ENCODE measurements around the gene GLCCI1.

GRCh38 chr7:8064828-8065227, 96.2 kb downstream of the GLCCI1 start:
- no peak for TF ChIP-seq ESRRG (CRISPR knock-in tag; IDR thresholded peaks at IDR 0.05)
- TF ChIP-seq ZFP30 (CRISPR knock-in tag; IDR thresholded peaks at IDR 0.05) = no peak
- no peak for TF ChIP-seq RARB (CRISPR knock-in tag; IDR thresholded peaks at IDR 0.05)
- TF ChIP-seq, protein P1, sequence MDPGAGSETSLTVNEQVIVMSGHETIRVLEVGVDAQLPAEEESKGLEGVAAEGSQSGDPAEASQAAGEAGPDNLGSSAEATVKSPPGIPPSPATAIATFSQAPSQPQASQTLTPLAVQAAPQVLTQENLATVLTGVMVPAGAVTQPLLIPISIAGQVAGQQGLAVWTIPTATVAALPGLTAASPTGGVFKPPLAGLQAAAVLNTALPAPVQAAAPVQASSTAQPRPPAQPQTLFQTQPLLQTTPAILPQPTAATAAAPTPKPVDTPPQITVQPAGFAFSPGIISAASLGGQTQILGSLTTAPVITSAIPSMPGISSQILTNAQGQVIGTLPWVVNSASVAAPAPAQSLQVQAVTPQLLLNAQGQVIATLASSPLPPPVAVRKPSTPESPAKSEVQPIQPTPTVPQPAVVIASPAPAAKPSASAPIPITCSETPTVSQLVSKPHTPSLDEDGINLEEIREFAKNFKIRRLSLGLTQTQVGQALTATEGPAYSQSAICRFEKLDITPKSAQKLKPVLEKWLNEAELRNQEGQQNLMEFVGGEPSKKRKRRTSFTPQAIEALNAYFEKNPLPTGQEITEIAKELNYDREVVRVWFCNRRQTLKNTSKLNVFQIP (CRISPR knock-in tag; IDR thresholded peaks at IDR 0.05; ENCODE audit: borderline replicate concordance, low read depth) = no peak
- no peak for TF ChIP-seq ZNF70 (CRISPR knock-in tag; IDR thresholded peaks at IDR 0.05)
- no peak for TF ChIP-seq ZNF565 (CRISPR knock-in tag; conservative IDR thresholded peaks at IDR 0.05; ENCODE audit: low read depth)
- no peak for TF ChIP-seq TCF4 (CRISPR knock-in tag; IDR thresholded peaks at IDR 0.05; ENCODE audit: borderline replicate concordance)
- TF ChIP-seq ZFP3 (CRISPR knock-in tag; IDR thresholded peaks at IDR 0.05) = no peak
- no peak for TF ChIP-seq ARNTL (CRISPR knock-in tag; IDR thresholded peaks at IDR 0.05; ENCODE audit: borderline replicate concordance, low read depth)

All from SK-N-SH treated with all-trans-retinoic acid at 6 μM for 48 hours (cell line).